HG03575 (cell line): Measurements from ENCODE around the gene CDC42EP4.

Experiments used
- ATAC-seq: cut with Tn5 transposase; IDR thresholded peaks from one replicate; pipeline ENCODE4 v1.9.1; 2021; ENCODE audit not compliant: unreplicated experiment, insufficient number of reproducible peaks, low FRiP score; ENCODE audit errors: extremely low read depth

The CDC42EP4 gene

DNA sequence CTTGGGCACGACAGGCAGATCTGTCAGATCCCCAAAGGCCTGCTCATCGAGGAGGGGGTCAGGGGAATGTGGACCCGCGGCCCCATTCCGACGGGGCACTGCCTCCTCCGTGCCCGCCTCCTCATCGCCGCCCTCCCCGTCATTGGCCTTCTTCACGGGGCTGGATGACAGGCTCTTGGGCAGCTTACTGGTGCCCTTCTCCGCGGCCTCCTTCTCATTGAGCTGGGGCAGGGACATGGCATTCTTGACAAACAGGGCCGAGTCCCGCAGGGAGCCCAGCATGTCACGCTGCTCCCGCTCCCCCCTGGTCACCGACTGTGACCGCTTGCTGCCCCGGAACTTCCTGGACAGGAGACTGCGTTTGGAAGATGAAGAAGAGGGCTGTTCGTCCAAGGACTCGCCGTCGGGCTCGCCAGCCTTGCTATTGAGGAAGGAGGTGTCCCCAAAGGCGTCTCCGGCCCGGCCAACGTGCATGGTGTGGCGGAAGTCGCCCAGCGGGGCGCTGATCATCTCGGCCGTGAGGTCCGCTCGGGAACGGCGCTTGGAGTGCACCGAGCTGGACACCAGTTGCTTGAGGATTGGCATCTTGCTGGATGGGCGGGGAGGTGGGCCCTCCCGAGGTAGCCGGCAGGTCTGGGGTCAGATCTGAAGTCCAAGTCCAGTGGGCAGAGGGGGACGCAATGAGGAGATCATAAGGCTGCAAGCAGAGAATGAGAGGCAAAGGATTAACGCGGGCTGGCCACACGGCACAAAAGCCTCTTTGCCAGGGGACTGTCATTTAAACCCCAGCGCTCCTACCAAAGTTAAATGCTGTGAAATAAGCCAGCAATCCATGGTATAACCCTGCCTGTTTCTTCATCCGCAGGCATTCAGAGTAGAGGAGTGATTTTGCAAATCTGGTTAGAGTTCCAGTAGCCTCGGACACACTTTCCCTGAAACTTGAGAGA is 25.6 kb downstream of the CDC42EP4 start:
- ATAC-seq, result no peak

DNA sequence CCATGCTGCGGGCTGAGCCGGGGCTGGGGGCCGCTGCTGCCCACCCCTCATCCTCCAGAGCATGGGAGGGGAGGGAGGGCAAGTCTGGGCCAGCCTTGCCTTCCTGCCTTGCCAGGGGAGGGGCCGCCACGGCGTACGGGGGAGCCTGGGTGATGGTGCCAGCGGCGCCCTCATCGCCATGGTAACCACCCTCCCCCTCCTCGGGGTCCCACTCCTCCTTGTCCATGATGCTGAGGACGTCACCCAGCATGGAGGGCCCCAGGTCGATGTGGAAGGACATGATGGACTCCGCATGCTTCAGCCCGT is 26.2 kb downstream of the CDC42EP4 start:
- no peak for ATAC-seq

DNA sequence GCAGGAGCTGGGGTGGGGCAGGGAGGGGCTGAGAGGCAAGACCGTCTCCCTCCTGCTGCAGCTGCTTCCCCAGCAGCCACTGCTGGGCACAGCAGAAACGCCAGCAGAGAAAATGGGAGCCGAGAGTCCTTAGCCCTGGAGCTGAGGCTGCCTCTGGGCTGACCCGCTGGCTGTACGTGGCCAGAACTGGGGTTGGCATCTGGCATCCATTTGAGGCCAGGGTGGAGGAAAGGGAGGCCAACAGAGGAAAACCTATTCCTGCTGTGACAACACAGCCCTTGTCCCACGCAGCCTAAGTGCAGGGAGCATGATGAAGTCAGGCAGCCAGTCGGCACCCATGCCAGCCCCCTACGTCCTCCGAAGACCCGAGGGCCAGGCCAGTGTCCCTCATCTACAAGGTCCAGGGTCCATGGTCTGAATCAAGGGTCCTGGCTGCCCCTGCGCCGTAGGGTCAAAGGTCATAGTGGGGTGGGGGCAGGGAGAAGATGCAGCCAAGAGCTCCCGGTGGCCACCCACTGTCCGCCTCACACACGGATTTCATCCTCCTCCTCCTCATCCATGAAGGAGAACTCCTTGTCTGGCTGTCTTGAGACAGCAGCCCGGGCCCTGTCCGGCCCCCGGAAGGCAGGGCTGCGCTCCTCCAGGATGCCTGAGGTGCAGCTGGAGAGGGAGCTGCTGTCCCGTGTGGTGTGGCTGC is 26.7 kb downstream of the CDC42EP4 start:
- no peak for ATAC-seq

DNA sequence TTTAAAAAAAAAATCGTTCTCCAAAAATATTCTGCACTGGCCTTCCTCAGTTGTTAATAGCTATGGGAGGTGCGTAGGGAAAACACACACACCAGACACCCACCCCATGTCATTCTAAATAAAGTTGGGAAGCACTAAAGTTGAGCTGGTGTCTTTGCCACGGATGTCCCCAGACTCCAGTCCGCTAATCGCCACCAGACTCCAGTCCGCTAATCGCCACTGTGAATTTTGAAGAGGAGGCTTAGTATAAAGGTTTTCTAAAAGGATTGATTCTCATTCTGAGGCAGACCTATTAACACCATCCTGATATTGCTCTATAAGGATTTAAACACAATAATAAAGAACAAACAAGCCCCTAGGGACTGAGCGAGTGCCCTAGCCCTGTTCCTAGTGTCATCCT is 27.4 kb downstream of the CDC42EP4 start:
- ATAC-seq, result no peak

DNA sequence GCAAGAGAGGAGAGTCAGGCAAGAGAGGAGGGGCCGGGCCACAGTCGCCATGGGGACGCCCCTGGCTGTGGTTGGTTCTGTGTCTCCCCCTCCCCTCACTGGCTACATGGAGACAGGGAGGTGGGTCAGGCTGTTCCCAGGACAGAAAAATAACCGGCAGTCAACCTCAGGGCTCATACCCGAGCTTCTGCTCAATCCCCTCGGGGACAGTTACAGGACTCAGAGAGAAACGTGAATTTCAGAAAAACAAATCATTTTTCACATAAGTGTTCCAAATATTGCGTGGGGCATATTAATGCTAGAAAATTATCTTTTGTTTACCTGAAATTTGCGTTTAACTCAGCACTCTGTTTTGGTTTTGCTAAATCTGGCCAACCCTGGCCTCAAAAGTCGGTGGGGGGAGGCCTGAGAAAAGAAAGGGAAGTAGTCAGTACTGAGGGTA is 27.9 kb downstream of the CDC42EP4 start:
- no peak for ATAC-seq

DNA sequence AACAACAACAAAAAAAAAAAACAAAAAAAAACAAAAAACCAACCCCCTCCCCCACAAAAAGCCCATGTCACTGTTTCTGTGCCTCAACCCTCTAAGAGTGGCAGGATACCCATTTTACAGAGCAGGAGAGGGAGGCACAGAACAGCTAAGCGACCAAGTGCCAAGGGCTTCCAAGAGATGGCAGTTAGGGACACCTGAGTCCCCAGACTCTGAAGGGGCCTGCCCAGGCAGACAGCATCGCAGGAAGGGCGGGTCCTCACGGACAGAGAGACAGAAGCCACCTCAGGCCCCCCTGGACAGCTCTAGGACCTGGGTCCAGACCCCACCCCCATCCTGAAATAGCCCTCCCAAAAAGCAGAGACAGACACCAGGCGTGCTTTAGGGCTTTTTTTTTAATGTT is 28.6 kb downstream of the CDC42EP4 start:
- no peak for ATAC-seq

DNA sequence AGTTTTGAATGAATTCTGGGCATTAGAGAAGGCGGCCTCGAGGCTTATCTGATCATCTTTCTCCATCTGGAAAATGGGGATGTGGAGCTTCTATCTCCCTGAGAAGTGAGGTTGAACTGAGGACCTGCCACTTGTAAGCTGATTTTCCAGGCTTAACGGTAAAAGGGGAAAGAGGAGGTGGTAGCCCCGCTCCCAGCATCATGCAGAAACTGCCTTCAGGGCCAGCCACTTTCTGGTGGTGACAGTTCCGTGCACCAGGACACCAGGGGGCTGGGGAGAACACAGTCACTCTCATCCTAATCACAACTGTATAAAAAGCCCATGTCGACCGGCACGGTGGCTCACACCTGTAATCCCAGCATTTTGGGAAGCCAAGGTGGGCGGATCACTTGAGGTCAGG is 29.2 kb downstream of the CDC42EP4 start:
- ATAC-seq, result no peak

DNA sequence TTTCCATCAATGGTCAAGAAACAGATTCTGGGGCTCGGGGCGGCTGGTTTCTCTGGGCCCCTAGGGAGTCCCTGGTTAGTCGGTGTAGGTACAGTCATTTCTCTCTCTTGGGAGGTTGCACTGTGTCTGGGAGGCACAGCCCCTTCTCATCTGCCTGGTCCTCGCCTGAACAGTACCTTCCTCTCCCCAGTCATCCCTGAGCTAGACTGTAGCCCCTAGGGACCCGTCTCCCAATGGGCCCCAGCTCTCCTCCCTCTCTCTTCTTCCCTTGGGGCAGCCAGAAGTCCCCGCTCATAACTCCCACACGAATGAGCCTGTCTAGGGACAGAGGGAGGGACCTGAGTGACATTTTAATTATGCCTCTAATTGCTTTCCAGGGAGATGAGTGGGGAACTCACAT is 29.9 kb downstream of the CDC42EP4 start:
- ATAC-seq, result peak; percentile 71

DNA sequence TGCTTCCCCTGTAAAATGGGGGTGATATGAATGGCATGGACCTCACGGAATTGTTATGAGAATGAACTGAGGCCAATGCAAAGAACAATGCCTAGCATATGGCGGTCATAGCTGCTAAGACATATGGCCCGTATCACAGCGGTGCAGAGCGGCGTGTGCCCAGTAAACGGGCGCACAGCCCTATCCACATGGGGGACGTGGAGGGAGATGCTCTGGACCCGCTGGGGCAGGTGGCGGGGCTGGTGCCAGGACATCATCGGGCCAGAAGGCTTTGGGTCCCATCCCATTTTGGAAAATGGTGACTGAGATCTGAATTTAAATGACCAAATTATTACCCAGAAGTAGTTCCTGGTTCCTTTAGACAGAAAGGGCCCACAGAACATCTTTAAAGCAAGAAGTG is 31.6 kb downstream of the CDC42EP4 start:
- no peak for ATAC-seq

DNA sequence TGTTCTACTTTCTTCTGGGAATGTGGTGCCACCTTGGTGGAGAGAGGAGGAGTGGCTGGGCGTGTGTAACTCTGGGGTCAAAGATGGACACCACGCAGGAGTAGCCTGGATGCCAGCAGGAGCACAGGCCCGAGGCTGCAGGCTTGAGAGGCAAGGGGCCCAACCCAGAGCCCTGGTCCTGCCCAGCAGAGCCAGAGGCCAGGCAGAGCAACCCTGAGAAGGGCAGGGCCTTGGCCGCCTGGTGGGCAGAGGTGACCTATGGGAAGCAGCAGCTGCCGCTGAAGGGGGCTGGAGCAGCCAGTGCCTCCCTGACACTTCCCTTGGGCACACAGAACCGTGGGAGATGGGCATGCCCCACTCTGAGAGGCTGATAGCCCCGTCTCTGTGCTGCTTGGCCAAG is 32.1 kb downstream of the CDC42EP4 start:
- no peak for ATAC-seq

DNA sequence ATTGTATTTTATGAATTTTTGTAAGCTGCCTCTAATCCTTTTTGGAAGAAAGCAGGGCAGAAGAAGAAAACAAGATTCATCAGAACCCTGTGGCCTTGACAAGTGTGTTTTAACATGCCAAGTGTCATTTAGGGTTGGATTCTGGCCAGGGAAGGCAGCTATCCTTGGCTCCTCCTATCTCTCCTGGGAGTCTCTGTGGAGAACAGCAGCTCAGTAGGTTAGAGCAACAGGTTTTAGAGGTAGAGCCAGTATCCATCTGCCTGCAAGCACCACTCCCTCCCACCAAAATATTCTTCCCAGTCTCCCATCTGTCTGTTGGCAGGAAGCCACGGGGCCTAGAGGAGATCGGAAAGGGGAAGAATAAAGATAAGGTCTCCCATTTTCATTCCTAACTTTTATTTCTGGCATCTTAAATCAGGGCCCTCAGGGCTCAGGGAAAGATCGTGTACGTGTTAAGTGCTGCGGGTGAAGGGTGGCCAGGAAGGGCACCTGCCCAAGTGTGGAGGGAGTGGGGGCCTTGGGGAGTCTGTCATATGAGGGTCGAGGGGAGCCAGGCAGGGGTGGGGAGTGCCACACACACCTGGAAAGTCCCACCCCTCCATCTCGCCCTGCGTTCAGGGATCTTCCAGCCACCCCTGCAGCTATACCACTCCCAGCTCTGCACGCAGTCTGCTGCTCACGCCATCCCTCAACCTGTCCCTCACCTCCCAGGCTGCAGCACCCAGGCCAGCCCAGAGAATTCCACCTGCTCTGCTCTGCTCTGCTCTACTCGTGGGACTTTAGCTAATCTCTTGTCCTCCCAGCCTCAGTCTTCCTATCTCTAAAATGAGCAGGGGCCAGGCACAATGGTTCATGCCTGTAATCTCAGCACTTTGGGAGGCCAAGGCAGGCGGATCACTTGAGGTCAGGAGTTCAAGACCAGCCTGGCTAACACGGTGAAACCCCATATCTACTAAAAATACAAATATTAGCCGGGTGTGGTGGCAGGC is 33.0 kb downstream of the CDC42EP4 start:
- ATAC-seq, result no peak

DNA sequence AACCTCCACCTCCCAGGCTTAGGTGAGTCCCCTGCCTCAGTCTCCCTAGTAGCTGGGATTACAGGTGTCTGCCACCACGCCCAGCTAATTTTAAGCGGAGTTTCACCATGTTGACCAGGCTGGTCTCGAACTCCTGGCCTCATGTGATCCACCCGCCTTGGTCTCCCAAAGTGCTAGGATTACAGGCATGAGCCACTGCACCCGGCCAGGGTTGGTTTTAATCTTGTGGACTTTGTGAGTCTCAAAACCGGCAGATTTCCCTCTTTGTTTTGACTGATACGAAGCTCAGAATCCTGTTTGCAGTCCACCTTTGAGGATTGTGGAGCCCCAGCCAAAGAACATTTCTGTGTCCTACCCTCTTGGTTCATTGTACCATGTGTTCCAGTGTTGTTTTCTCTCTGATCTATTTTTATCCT is 33.7 kb downstream of the CDC42EP4 start:
- no peak for ATAC-seq

DNA sequence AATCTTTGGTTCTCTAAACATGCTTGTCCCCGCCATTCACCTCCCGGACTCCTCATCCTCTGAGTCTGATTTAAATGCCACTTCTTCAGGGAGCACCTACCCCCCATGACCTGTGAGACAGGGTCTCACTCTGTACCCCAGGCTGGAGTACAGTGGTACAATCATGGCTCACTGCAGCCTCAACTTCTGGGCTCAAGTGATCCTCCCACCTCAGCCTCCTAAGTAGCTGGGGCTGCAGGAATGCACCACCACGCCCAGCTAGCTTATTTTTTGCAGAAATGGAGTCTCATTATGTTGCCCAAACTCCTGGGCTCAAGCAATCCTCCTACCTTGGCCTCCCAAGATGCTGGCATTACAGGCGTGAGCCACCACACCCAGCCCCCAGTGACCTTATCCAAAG is 37.3 kb downstream of the CDC42EP4 start:
- no peak for ATAC-seq

DNA sequence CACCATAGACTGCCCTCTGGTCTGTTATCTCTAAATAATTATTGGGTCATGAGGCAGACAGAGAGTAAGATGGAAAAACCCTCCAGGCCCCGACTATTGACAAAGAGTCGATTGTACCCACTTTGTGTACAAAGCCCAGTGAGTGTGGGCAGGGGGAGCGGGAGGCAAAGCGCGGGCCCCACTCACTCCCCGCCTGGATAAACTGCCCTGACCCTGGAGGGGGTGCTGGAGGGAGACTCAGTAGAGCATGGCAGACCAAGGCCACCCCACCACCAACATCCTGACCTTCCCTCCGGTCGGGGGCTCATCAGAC is 38.9 kb downstream of the CDC42EP4 start:
- no peak for ATAC-seq

DNA sequence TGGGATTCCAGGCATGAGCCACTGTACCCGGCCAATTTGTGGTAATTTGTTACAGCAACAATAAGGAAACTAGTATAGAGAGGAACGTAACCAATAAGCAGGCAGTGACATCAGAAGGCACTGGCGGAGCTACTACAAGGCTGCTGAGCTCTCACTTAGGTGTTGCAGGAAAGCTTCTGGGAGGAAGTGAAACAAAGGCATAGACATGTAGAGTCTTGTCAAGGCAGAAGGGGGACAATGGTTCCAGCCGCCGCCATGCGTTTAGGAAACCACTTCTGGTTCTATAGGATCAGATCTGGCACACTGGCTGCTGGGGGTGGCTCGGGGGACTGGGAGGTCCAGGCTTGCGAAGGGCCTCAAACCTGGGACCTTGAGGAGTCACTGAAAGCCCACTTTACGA is 40.7 kb downstream of the CDC42EP4 start:
- peak; percentile 53 for ATAC-seq

DNA sequence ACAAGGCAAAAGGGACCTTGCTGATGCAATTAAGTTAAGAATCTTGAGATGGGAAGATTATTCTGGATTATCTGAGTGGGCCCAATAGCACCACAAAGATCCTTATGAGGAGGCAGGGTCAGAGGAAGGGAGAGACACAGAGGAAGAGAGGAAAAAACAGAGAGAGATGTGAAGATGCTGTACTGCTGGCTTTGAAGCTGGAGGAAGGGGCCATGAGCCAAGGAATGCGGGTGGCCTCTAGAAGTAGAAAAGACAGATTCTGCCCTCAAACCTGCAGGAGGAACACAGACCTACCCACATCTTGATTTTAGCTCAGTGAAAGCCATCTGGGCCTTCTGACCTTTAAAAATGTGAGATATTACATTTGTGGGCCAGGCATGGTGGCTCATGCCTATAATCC is 42.0 kb downstream of the CDC42EP4 start:
- no peak for ATAC-seq

DNA sequence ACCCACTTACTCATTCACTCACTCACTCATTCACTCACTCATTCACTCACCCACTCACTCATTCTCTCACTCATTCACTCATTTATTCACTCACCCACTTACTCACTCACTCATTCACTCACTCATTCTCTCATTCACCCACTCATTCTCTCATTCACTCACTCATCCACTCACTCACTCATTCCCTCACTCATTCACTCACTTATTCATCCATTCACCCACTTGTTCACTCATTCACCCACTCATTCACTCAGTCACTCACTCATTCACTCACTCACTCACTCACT is 42.5 kb downstream of the CDC42EP4 start:
- ATAC-seq, result no peak

DNA sequence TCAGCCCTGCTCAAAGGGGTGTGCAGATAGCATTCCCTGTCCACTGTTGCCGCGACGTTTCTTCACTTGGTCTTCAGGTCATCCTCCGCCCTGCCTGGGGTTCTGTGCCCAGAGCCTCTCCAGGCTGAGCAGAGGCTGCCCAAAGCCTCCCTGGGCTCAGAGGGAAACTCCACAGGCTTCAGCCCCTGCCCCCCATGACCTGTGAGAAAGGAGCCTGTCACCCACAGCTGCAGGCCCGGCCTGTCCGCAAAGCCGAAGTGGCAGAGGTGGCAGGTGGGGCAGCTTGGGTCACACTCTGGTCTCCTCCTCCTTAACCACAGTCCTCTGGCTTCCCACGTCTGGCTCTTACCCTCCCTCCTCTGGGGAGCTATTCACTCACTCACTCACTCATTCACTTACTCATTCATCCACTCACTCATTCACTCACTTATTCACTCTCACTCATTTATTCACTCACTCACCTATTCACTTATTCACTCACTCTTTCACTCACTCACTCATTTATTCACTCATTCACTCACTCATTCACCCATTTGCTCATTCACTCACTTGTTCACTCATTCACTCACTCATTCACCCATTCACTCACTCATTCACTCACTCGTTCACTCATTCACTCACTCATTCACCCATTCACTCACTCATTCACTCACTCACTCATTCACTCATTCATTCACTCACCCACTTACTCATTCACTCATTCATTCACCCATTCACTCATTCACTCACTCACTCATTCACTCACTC is 43.0 kb downstream of the CDC42EP4 start:
- no peak for ATAC-seq
